ENCODE measurements around the gene CD1B.
"Not testable (repeated sequence)": the region's sequence is repeated elsewhere in the genome, so short reads cannot be mapped to it uniquely, and the experiment has no call there.

Gene CD1B

DNA sequence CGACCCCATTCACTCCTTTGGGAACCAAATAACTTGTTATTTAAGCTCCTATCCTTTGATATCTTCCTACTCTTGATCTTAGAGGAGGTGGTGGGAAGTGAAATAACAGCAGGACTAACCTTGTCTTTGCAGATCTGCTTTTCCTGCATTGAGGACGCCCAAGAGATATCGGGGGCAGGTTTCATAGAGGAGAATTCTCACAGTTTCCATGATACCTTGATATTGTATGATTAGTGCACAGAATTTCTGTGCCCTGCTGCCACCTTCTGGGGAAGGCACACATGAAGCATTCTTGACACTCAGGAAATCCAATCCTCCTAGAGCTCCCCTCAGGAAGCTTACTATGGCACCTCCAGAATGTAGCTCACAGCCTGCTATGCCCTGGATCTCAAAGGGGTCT, 1.6 kb downstream of the CD1B start:
- Histone ChIP-seq H3K4me3 (no peak overlapping the region), H3K27ac (peak overlapping the region in 1 of 21 experiments; percentile 23)

DNA sequence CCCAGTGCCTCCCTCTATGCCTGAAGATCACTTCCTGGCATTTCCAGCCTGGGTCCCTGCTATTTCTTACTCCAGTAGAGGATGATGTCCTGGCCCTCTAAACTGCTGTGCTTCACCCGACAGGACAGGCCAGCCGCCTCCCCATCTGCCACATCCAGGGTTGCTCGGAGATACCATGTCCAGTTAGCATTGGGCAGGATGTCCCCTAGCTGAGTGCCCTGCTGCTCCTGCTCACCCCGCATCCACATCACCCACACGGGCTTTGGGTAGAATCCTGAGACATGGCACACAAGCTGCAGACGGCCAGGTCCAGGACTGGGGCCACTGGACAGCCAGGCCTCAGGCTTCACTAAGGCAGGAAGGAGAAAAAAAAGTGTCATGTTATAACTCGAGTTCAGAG, 2.0 kb downstream of the CD1B start:
- H3K27ac ChIP-seq = peak overlapping the region in 1 of 21 experiments; percentile 29
- H3K4me3 ChIP-seq = no peak overlapping the region

DNA sequence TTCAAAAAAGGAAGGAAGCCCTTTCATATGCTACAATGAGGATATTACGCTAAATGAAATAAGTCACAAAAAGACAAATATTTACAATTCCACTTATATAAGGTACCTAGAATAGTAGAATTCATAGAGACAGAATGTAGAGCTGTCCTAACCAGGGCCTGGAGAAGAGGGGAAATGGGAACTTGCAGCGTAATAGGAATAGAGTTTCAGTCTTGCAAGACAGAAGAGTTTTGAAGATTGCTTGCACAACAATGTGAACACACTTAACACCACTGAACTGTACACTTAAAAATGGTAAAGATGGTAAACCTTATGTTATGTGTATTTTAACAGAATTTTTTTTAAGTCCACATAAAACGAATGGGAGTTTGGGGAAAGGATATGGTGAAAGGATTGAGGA, 2.9 kb downstream of the CD1B start:
- peak overlapping the region in 1 of 21 experiments; percentile 29 for H3K27ac ChIP-seq

DNA sequence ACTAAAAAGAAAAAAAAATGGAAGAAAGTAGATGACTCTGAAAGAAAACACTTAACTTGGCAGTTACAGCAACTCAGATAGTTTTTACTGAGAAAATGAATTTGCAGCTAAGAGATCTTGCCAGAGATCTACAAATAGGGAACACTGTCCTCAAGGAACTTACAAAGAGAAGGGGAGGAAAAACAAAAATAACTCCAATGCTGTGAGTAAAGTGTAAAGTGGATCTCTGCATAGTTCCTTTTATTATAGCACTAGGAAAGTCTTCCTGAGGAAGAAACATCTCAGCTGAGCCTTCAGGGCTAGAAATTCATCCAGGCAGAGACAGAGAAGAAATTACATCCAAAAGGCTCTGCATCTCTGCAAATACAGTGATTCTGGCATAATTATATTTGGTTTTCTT, 3.9 kb downstream of the CD1B start:
- H3K4me3 ChIP-seq = no peak overlapping the region
- H3K27ac ChIP-seq = no peak overlapping the region

More for the DNA sequence above, 2.9 kb downstream of the CD1B start:
- no peak overlapping the region for H3K4me3 ChIP-seq

DNA sequence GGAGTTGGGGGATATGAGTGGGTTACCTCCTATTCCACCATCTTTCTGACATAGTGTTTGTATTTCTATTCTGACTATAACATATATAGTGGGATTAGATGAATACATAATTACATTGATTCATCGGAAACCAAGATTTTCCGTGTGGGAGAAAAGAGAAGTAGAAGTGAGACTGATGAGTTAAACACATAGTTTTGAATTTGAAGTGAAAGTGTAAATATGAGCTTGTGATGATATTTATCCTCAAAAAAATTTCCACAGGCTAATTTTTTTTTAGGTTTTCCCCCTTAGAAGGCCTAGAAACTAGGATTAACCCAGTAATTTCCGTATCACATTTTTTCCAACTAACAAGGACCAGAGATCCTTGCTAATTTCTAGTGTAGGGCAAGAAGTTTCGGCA, 6.9 kb downstream of the CD1B start:
- no peak overlapping the region for H3K4me3 ChIP-seq

DNA sequence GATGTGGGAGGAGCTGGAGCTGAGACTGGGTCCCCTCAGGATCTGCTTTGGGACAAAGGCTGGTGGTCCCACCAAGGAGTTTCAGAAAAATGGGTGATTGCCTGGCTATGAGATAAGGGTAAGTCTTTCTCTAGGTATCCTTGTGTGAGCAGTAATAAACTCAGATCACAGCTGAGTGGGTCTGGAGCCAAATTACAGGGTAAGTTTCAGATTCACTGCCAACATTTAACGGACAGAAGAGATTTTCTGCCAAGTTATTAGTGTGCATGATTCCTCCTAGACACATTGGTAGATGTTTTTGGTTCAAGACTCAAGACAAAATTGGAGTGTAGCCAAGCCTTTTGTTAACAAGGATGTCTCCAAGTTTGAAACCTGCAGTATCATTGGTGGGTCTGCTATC, 7.5 kb downstream of the CD1B start:
- Histone ChIP-seq H3K4me3 (no peak overlapping the region), H3K27ac (no peak overlapping the region)

More for the DNA sequence above, 6.9 kb downstream of the CD1B start:
- H3K27ac ChIP-seq = no peak overlapping the region

DNA sequence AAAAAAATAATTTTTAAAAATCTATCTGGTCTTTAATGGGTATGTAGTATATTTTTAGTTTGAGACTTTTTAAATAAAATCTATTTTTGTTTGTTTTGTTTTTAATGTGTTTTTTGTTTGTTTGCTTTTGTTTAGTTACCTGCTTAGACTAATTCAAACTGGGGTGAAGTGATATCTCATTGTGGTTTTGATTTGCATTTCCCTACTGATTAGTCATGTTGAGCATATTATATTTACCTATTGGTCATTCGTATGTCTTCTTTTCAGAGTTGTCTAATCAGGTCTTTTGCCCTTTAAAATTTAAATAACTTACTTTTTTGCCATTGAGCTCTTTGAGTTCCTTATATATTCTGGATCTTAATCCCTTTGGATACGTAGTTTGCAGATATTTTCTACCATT, 20.3 kb downstream of the CD1B start:
- Histone ChIP-seq H3K4me3 (no peak overlapping the region), H3K27ac (no peak overlapping the region)

DNA sequence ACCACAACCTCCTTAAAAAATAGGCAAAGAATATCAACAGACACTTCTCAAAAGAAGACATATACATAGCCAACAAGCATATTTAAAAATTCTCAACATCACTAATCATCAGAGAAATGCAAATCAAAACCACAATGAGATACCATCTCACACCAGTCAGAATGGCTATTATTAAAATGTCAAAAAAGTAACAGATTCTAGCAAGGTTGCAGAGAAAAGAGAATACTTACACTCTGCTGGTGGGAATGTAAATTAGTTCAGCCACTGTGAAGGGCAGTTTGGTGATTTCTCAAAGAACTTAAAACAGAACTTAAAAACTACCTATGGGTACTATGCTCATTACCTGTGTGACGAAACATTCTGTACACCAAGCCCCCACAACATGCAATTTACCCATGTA, 20.7 kb downstream of the CD1B start:
- Histone ChIP-seq H3K27ac (no peak overlapping the region), H3K4me3 (no peak overlapping the region)

DNA sequence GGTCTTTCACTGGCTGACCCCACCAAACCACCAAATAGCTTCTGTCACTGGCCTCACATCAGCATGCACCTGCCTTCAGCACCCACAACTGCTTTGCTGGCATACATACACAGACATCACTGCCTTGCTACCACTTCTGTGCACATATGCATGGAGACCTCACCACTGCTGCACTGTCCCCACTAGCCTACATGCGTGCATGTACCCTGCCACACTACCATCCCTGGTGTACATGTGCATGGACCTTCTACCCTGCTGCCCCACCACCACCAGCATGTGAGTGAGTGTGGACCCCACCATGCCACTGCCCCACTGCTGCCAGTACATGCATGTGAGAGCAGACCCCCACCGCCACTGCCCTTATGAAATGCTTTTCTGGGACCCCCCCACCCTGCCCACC, 35.5 kb downstream of the CD1B start:
- no peak overlapping the region for H3K4me3 ChIP-seq
- H3K27ac ChIP-seq = no peak overlapping the region

DNA sequence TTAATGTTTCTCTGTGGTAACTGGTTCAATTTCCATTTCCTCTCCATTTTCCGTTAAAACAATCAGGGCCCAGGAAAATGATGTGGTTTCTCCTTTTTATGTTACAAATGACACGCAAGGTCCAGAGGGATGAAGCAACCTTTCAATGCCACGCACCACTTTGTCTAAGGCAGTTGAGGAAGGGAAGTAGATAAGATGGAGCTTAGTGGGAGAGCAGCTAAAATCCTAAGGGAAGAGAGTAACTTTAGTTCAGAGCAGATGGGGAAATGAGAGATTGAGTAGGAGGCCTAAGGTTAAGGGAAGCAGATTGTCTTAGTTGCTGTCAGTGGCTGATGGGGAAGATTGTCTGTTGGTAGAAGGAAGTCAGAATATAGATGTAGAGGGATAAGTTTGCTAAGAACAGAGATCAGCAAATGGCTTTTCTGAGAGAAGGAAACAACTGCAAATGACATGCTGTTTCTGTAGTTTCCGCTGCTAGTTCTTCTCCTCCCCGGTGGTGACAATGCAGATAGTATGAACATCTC, 40.9 kb downstream of the CD1B start:
- H3K27ac ChIP-seq = peak overlapping the region in 2 of 21 experiments; percentile 30 to 53
- no peak overlapping the region for H3K4me3 ChIP-seq

DNA sequence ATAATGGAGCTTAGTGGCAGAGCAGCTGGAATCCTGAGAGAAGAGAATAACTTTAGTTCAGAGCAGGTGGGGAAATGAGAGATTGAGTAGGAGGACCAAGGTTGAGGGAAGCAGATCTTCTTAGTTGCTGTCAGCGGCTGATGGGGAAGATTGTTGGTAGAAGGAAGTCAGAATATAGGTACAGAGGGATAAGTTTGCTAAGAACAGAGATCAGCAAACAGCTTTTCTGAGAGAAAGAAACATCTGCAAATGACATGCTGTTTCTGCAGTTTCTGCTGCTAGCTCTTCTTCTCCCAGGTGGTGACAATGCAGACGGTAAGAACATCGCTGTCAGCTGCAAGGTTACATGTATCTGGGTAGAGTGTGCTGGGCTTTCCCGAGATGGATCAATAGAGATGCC, 41.5 kb downstream of the CD1B start, which contains the start of gene CD1C:
Gene CD1C, plus strand, starts transcription at position 113 of the 400 bp plus-strand sequence. Its CDS starts 142 bp downstream, at position 255.
- Histone ChIP-seq H3K4me3 (no peak within 1 kb of the TSS), H3K27ac (peak within 1 kb of the TSS in 2 of 21 experiments; percentile 30 to 53)

DNA sequence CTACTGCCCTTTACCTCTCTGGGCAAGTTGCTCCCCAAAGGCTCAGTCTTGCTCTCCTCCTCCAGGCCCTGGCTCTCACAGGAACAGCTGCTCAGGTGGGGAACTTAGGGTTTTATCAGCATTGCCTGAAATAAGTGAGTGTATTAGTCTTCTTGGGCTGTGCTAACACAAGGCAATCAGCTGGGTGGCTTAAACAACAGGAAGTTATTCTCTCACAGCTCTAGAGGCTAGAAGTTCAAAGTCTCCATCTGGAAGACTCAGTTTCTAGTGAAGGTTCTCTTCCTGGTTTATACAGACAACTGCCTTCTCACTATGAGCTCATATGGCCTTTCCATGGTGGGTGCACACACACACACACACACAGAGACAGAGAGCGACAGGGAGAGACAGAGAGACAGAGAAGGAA, 44.4 kb downstream of the CD1B start:
- Histone ChIP-seq H3K4me3 (no peak overlapping the region), H3K27ac (peak overlapping the region in 6 of 21 experiments; percentile 12 to 60 (median 50))

DNA sequence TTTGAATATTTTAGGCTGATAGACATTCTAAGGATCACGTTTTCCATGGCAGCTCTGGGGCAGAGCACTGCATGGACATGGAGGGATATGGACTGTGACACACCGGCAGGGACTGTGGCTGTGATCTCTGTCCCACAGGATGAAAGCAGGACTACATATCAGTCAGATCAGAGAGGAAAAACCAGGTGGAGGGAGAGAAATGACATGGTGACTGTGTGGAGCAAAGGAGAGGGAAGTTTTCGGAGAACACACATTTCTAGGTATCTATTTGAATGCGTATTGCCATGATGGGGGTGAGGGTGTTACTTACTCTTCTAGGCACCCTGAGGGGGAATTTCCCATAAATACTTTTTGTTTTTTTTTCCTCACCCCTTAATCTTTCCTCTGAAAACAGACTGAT, 44.8 kb downstream of the CD1B start:
- peak overlapping the region in 9 of 21 experiments; percentile 3 to 60 (median 37) for H3K27ac ChIP-seq
- H3K4me3 ChIP-seq = no peak overlapping the region

DNA sequence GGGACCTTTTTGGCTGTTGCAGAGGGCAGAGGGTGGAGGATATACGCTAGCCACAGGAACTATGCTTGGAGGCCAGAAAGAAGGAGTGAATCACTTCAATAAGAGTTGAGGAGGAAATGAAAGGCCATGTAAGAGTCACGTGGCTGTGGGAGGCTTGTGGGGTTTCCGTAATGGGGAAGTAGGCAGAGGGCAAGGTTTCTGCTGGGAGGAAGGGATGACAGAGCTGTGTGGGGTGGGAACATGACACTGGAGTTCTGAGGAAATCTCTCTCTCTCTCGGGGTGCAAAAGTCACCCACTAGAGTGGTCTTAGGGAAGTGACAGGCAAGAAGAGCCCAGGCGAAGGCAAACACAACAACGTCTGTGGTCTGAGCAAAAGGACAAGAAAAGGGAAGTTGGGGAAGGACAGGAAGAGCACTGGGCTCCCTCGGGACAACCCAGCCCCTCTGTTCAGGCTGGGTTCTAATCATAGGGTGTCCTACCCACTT, 45.5 kb downstream of the CD1B start:
- Histone ChIP-seq H3K4me3 (no peak overlapping the region), H3K27ac (peak overlapping the region in 8 of 21 experiments; percentile 3 to 60 (median 31))

DNA sequence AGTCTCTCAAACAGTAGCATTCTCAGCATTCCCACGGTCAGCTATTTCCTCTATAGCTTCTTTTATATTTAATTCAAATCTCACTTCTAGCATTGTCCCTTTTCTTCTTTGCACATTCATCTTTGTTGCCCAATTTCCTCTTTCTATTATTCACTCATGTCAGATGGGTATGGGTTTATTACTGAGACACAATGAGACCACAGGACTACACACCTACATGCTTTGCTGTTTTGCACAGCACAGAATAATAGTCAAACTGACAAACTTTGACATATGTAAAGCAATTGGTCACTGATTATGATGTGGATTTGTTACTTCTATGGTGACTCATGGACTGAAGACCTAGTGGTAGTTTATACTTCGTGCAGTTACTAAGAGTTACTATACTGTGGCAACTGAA, 47.4 kb downstream of the CD1B start:
- Histone ChIP-seq H3K4me3 (no peak overlapping the region), H3K27ac (peak overlapping the region in 1 of 21 experiments; percentile 33)

DNA sequence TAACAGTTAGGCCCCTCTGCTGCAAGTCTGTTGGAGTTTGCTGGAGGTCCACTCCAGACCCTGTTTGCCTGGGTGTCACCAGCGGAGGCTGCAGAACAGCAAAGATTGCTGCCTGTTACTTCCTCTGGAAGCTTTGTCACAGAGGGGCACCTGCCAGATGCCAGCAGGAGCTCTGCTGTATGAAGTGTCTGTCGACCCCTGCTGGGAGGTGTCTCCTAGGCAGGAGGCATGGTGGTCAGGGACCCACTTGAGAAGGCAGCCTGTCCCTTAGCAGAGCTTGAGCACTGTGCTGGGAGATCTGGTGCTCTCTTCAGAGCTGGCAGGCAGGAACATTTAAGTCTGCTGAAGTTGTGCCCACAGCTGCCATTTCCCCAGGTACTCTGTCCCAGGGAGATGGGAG, 48.9 kb downstream of the CD1B start:
- H3K27ac ChIP-seq, H3K4me3 ChIP-seq: not testable (repeated sequence)
